ENCODE results near the gene MC4R.
"Not testable (repeated sequence)": the region's sequence is repeated elsewhere in the genome, so short reads cannot be mapped to it uniquely, and the experiment has no call there.

Gene MC4R

DNA sequence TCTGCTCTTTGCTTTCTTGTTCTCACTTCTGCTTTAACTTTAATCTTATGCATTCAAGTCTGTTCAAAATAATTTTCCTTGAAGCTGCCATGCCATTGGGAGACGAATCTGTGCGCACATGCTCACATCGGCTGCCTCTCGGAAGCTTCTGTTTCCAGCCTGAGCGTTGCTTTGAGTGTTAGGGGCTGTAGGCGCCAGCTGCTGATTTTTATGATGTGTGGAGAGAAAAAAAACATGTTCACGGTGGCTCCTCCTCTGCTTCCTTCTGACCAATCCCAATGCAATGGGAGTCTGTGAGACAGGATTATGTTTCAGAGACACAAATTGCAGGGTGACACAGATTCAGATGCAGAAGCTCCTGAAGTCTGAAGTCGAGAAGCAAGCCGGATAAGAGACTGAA is at the start of gene MC4R:
MC4R (minus strand) TSS at position 180 of the 400 bp plus-strand sequence. CDS start 426 bp downstream, outside the sequence.
- peak within 1 kb of the TSS; percentile 70 for H3K4me3 ChIP-seq
- 0 out of 2 replicates have a peak within 1 kb of the TSS, but pooled peaks have one; percentile 30 for H3K27ac ChIP-seq
- H3K36me3 ChIP-seq (ENCODE audit: insufficient read depth, low read length), result no peaks in the 10 kb centered on the region
- no peaks in the 10 kb centered on the region for H3K9me3 ChIP-seq (ENCODE audit: low read depth, low read length)
- peak within 1 kb of the TSS; percentile 46 for H3K9ac ChIP-seq (ENCODE audit: insufficient read length)
- DNase-seq (ENCODE audit: low read depth, low spot score), result peak; percentile 24
- no peak for TF ChIP-seq EZH2 (IDR thresholded peaks at IDR 0.05)
- no peak for TF ChIP-seq POLR2AphosphoS5 (IDR thresholded peaks at IDR 0.05; ENCODE audit: borderline replicate concordance, low read depth, low read length)
- TF ChIP-seq FOXP2 (optimal IDR thresholded peaks at IDR 0.05; ENCODE audit: control extremely low read depth, extremely low read length, insufficient read depth), result no peak

DNA sequence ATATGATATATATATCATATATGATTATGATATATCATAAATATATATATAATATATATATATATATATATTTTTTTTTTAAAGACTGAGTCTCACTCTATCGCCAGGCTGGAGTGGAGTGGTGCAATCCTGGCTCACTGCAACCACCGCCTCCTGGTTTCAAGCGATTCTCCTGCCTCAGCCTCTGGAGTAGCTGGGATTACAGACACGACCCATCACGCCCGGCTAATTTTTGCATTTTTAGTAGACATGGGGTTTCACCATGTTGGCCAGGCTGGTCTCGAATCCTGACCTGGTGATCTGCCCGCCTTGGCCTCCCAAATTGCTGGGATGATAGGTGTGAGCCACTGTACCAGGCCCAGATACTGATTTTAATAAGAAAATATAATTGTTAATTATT is 49.7 kb upstream of the MC4R start:
- H3K9ac ChIP-seq (ENCODE audit: insufficient read length); H3K36me3 ChIP-seq (ENCODE audit: insufficient read depth, low read length); H3K4me3 ChIP-seq; DNase-seq (ENCODE audit: low read depth, low spot score); H3K27ac ChIP-seq; H3K9me3 ChIP-seq (ENCODE audit: low read depth, low read length): not testable (repeated sequence)

DNA sequence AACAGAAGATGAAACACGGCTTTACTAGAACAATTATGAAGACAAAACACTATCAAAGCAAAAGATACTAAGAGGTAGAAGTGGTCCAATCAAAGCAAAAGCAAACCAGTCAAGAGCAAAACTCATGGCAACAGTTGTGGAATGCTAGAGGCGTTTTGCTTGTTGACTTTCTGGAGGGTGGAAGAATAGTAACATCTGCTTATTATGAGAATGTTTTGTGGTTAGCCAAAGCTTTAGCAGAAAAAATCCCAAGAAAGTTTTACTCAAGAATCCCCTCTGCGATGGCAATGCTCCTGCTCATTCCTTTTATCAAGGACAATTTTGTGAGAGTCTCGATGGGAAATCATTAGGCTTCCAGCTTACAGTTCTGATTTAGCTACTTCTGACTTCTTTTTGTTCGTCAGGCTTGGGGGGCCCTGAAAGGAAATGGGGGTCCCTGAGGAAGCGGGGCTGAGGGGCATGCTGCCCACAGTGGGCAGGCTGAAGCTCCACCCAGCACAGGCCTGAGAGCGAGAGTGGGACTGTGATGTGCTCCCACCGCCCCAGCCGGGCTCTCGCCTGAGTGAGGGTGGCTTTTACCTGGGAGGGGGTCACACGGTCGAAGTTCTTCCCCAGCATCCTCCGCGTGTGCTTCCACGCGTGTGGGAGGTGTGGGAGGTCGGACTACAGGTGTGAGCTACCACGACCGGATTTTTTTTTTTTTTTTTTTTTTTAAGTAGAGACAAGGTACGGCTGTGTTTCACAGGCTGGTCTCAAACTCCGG is 49.0 kb upstream of the MC4R start:
- H3K27ac ChIP-seq, result no peak overlapping the region
- no peaks in the 10 kb centered on the region for H3K9me3 ChIP-seq (ENCODE audit: low read depth, low read length)
- H3K36me3 ChIP-seq (ENCODE audit: insufficient read depth, low read length), result no peaks in the 10 kb centered on the region
- TF ChIP-seq POLR2AphosphoS5 (IDR thresholded peaks at IDR 0.05; ENCODE audit: borderline replicate concordance, low read depth, low read length) (no peak), EZH2 (IDR thresholded peaks at IDR 0.05) (no peak), FOXP2 (optimal IDR thresholded peaks at IDR 0.05; ENCODE audit: control extremely low read depth, extremely low read length, insufficient read depth) (no peak)
- no peak for DNase-seq (ENCODE audit: low read depth, low spot score)
- no peak overlapping the region for H3K4me3 ChIP-seq
- no peak overlapping the region for H3K9ac ChIP-seq (ENCODE audit: insufficient read length)

DNA sequence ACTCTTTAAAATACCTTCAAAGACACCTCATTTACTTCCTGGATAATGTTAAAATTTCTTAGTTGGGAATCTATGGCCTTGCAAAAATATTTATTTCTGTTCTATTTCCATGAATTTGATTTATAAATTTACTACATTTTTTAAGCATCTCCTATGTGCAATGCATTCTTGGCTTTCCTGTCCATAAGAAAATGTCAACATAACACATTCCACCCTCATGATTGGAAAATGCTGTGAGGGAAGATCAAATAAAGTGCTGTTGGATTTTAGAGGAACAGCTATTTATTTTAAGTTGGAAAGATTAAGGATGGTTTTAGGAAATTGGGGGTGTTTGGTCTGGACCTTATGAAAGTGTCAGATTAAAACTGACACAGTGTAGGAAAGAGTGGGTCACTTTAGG is 45.4 kb upstream of the MC4R start:
- no peak overlapping the region for H3K9ac ChIP-seq (ENCODE audit: insufficient read length)
- no peaks in the 10 kb centered on the region for H3K9me3 ChIP-seq (ENCODE audit: low read depth, low read length)
- no peak for DNase-seq (ENCODE audit: low read depth, low spot score)
- H3K27ac ChIP-seq, result no peak overlapping the region
- TF ChIP-seq POLR2AphosphoS5 (IDR thresholded peaks at IDR 0.05; ENCODE audit: borderline replicate concordance, low read depth, low read length), result no peak
- no peak for TF ChIP-seq EZH2 (IDR thresholded peaks at IDR 0.05)
- no peak for TF ChIP-seq FOXP2 (optimal IDR thresholded peaks at IDR 0.05; ENCODE audit: control extremely low read depth, extremely low read length, insufficient read depth)
- H3K36me3 ChIP-seq (ENCODE audit: insufficient read depth, low read length), result no peaks in the 10 kb centered on the region
- H3K4me3 ChIP-seq, result no peak overlapping the region

DNA sequence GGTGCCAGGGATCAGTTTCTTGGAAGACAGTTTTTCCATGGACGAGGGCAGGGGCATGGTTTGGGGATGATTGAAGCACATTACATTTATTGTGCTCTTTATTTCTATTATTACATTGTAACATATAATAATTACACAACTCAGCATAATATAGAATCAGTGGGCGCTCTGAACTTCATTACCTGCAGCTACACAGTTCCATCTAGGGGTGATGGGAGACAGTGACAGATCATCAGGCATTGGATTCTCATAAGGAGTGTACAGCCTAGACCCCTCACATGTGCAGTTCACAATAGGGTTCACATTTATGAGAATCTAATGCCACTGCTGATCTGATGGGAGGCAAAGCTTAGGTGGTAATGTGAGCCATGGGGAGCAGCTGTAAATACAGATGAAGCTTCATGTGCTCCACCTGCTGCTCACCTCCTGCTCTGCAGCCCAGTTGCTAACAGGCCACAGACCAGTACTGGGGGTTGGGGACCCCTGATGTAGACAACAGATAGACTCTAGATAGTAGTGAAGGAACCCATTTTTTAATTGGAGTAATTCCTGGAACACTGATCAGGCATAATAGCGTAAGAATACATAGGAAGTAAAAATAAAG is 41.5 kb upstream of the MC4R start:
- Histone ChIP-seq H3K9ac (ENCODE audit: insufficient read length) (no peak overlapping the region), H3K36me3 (ENCODE audit: insufficient read depth, low read length) (no peaks in the 10 kb centered on the region), H3K4me3 (no peak overlapping the region), H3K27ac (no peak overlapping the region), H3K9me3 (ENCODE audit: low read depth, low read length) (no peaks in the 10 kb centered on the region)
- DNase-seq (ENCODE audit: low read depth, low spot score), result no peak
- no peak for TF ChIP-seq POLR2AphosphoS5 (IDR thresholded peaks at IDR 0.05; ENCODE audit: borderline replicate concordance, low read depth, low read length)
- no peak for TF ChIP-seq FOXP2 (optimal IDR thresholded peaks at IDR 0.05; ENCODE audit: control extremely low read depth, extremely low read length, insufficient read depth)
- no peak for TF ChIP-seq EZH2 (IDR thresholded peaks at IDR 0.05)

DNA sequence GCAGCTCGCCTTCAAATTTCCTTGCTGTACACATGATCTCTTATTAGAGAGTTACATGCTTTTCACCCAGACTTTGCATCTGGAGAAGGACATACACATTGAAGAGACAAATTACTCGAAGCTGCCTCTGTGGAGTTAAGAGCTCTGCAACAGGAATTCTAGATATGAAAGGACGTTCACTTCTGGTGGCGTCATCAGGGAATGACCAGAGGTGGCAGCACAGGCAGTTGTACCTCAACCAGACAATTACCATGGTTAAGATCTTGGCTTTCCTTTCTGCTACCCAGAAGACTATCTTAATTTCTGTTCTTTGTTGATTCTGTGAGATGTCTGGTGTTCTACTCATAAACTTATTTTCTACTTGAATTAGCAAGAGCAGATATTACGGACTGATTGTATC is 39.1 kb upstream of the MC4R start:
- no peak for DNase-seq (ENCODE audit: low read depth, low spot score)
- TF ChIP-seq FOXP2 (optimal IDR thresholded peaks at IDR 0.05; ENCODE audit: control extremely low read depth, extremely low read length, insufficient read depth) (no peak), EZH2 (IDR thresholded peaks at IDR 0.05) (no peak), POLR2AphosphoS5 (IDR thresholded peaks at IDR 0.05; ENCODE audit: borderline replicate concordance, low read depth, low read length) (no peak)
- H3K9ac ChIP-seq (ENCODE audit: insufficient read length), result no peak overlapping the region
- H3K27ac ChIP-seq, result no peak overlapping the region
- H3K36me3 ChIP-seq (ENCODE audit: insufficient read depth, low read length), result no peaks in the 10 kb centered on the region
- no peak overlapping the region for H3K4me3 ChIP-seq
- H3K9me3 ChIP-seq (ENCODE audit: low read depth, low read length), result no peaks in the 10 kb centered on the region

DNA sequence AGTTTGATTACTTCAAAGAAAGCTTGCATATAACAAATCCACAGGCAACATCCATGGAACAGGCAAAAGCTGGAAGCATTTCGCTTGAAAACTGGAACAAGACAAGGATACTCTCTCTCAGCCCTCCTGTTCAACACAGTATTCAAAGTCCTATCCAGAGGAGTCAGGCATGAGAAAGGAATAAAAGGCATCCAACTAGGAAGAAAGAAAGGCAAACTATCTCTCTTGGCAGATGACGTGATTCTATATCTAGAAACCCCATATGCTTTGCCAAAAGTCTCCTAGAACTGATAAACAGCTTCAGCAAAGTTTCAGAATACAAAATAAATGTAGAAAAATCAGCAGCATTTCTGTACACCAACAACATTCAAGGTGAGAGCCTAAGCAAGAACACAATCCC is 34.1 kb upstream of the MC4R start:
- Histone ChIP-seq H3K4me3 (no peak overlapping the region), H3K36me3 (ENCODE audit: insufficient read depth, low read length) (no peaks in the 10 kb centered on the region), H3K9ac (ENCODE audit: insufficient read length) (no peak overlapping the region), H3K27ac (no peak overlapping the region), H3K9me3 (ENCODE audit: low read depth, low read length) (no peaks in the 10 kb centered on the region)
- TF ChIP-seq FOXP2 (optimal IDR thresholded peaks at IDR 0.05; ENCODE audit: control extremely low read depth, extremely low read length, insufficient read depth), result no peak
- TF ChIP-seq POLR2AphosphoS5 (IDR thresholded peaks at IDR 0.05; ENCODE audit: borderline replicate concordance, low read depth, low read length), result no peak
- TF ChIP-seq EZH2 (IDR thresholded peaks at IDR 0.05), result no peak
- DNase-seq (ENCODE audit: low read depth, low spot score), result no peak

DNA sequence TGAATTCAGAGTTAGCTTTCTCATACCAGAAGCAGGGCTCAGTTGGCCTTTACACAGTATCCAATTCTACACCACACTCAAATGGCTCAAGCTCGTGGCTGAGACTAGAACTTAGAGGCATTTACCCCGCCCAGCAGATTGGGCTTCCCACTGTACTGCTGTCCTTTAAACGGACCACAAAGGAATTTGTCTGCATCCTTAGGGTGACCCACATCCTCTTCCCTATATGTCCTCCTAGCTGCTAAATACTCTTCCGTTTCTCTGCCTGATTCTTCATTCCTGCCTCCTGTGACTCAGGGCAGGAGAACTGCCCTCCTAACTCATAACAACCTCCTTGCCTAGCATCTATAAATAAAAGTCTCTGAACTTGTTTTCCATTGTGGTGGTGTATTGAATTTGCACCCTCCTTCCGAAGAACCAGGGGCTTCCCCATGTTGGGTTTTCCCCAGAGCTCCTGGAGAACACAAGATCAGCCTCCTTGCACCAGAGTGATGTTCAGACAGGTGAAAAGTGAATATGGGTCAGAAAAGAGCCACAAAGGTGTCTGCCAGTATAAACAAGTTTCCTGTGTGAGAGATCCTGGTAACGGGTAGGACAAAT is 32.0 kb upstream of the MC4R start:
- Histone ChIP-seq H3K27ac (no peak overlapping the region), H3K4me3 (no peak overlapping the region), H3K36me3 (ENCODE audit: insufficient read depth, low read length) (no peaks in the 10 kb centered on the region), H3K9ac (ENCODE audit: insufficient read length) (no peak overlapping the region), H3K9me3 (ENCODE audit: low read depth, low read length) (no peaks in the 10 kb centered on the region)
- DNase-seq (ENCODE audit: low read depth, low spot score), result no peak
- no peak for TF ChIP-seq POLR2AphosphoS5 (IDR thresholded peaks at IDR 0.05; ENCODE audit: borderline replicate concordance, low read depth, low read length)
- TF ChIP-seq FOXP2 (optimal IDR thresholded peaks at IDR 0.05; ENCODE audit: control extremely low read depth, extremely low read length, insufficient read depth), result no peak
- no peak for TF ChIP-seq EZH2 (IDR thresholded peaks at IDR 0.05)
